ENCODE measurements around the gene TNFRSF18. TPM values are rescaled to one million over a fixed set of nuclear protein-coding genes. Genes with fewer than 3 reads are reported as not detected.

The TNFRSF18 gene
- total RNA-seq, 4 donors from 2014 or later, result 24.4 to 62.1 (median 33.5) TPM

GRCh38 chr1:1243266-1243660 is 36.9 kb upstream of the TNFRSF18 start:
- no peaks in the 10 kb centered on the region for H3K36me3 ChIP-seq
- H3K27me3 ChIP-seq, result peaks cover 38% of the 10 kb centered on the region
- TF ChIP-seq POLR2AphosphoS5 (IDR thresholded peaks at IDR 0.05), result no peak
- TF ChIP-seq POLR2A (IDR thresholded peaks at IDR 0.05), result no peak
- TF ChIP-seq EP300 (IDR thresholded peaks at IDR 0.05), result no peak
- no peak for TF ChIP-seq CTCF (IDR thresholded peaks at IDR 0.05)
- no peak for DNase-seq (ENCODE audit: low spot score in 2 of 2)
- H3K4me3 ChIP-seq, result no peak overlapping the region
- WGBS, result no CpG with 5 or more reads among the region's 23 CpGs
- H3K4me1 ChIP-seq, result peaks cover 43% of the 10 kb centered on the region
- no peak overlapping the region for H3K27ac ChIP-seq
- no peaks in the 10 kb centered on the region for H3K9me3 ChIP-seq

DNA sequence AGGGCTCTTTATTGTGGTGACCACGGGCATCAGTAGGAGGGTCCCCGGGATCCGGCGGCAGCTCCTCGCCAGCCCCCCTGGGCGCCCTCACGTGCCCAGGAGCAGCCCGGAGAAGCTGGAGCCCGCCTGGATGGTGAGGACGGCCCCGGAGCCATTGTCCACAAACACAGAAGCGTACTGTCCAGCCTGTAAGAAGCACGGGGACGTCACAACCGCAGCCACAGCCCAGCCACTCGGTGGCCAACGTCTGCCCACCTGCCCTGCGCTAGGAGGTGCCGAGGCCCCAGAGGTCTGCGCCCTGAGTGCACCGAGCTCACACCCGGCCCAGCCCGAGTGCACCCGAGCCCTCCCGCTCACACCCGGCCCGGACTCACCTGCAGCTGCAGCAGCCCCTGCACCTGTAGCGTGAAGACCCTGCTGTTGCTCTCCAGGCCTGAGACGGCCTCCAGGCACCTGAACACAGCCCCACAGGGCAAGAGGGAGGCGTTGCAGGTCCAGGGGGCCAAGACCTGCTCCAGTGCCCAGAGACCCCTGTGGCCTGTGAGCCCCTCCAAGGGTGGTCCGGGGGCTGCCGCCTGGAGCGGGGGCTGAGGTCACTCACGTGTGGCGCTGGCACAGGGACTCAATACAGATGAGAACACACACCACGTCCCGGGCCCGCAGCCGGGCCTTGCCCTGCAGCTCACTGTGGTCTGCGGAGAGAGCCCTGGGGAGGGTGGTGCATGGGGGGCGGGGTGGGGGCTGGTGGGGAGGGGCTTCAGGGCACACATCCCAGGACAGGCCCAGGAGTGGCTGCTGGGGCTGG is 36.3 kb upstream of the TNFRSF18 start:
- Histone ChIP-seq H3K9me3 (no peaks in the 10 kb centered on the region), H3K27me3 (peaks cover 33% of the 10 kb centered on the region), H3K36me3 (no peaks in the 10 kb centered on the region), H3K4me1 (peaks cover 49% of the 10 kb centered on the region), H3K4me3 (no peak overlapping the region), H3K27ac (no peak overlapping the region)
- TF ChIP-seq CTCF (IDR thresholded peaks at IDR 0.05), result no peak
- DNase-seq (ENCODE audit: low spot score in 2 of 2), result no peak
- WGBS, result 91% methylated on average over 9 of the region's 41 CpGs

- H3K27ac ChIP-seq, result no peak overlapping the region
- H3K9me3 ChIP-seq, result no peaks in the 10 kb centered on the region
- H3K27me3 ChIP-seq, result peaks cover 23% of the 10 kb centered on the region
- no peaks in the 10 kb centered on the region for H3K36me3 ChIP-seq
- peaks cover 53% of the 10 kb centered on the region for H3K4me1 ChIP-seq
- no peak for DNase-seq (ENCODE audit: low spot score in 2 of 2)
- WGBS, result 80% methylated on average over 7 of the region's 26 CpGs
- TF ChIP-seq POLR2AphosphoS5 (IDR thresholded peaks at IDR 0.05), result no peak
- no peak for TF ChIP-seq CTCF (IDR thresholded peaks at IDR 0.05)
- TF ChIP-seq POLR2A (IDR thresholded peaks at IDR 0.05), result no peak
- TF ChIP-seq EP300 (IDR thresholded peaks at IDR 0.05), result no peak
- no peak overlapping the region for H3K4me3 ChIP-seq
These were observed 35.3 kb upstream of the TNFRSF18 start for GRCh38 chr1:1241588-1242219.

DNA sequence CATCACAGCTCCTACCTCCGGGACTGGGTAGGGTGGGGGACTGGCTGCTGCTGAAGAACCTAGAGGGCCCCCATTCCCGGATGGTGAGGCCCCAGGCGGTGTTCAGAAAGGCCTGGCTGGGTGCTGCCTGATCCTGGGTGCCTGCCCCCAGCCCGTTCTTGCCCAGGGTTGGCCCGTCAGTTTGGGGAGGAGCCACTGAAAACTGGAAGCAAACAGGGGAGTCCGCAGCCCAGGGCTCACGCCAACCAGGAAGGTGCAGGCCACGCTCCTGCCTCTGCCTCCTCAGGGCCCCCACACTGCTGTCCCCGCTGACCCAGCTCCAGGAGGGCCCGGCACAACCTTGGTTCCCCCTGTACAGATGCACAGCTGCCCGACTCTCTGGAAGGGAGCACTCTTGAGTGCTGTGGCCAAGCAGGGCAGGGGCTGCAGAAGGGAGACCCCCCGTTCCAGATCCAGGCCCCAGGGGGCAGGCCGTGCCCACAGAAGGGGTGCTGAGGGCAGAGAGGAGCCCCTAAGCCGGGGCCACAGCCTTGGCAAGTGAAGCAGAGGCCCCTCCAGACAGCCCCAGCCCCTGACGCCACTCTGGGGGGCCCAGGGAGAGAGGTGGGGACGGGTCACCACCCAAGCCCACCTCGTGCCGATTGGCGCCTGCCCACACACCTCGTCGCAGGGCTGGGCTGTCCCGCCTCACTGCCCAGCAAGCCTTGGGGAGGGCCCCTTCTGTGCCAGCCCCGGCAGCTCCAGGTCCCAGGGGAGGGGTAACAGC is 34.6 kb upstream of the TNFRSF18 start:
- H3K27me3 ChIP-seq, result peaks cover 16% of the 10 kb centered on the region
- peaks cover 48% of the 10 kb centered on the region for H3K4me1 ChIP-seq
- no peak overlapping the region for H3K4me3 ChIP-seq
- H3K36me3 ChIP-seq, result no peaks in the 10 kb centered on the region
- H3K27ac ChIP-seq, result no peak overlapping the region
- TF ChIP-seq POLR2A (IDR thresholded peaks at IDR 0.05) (no peak), CTCF (IDR thresholded peaks at IDR 0.05) (no peak), EP300 (IDR thresholded peaks at IDR 0.05) (no peak), POLR2AphosphoS5 (IDR thresholded peaks at IDR 0.05) (no peak)
- WGBS, result 22% methylated on average over 9 of the region's 23 CpGs
- no peaks in the 10 kb centered on the region for H3K9me3 ChIP-seq
- no peak for DNase-seq (ENCODE audit: low spot score in 2 of 2)

- no peaks in the 10 kb centered on the region for H3K36me3 ChIP-seq
- no peak overlapping the region for H3K4me3 ChIP-seq
- H3K4me1 ChIP-seq, result peaks cover 42% of the 10 kb centered on the region
- no peak for DNase-seq (ENCODE audit: low spot score in 2 of 2)
- WGBS, result no CpG with 5 or more reads among the region's 11 CpGs
- H3K27ac ChIP-seq, result no peak overlapping the region
- no peaks in the 10 kb centered on the region for H3K9me3 ChIP-seq
- TF ChIP-seq POLR2AphosphoS5 (IDR thresholded peaks at IDR 0.05) (no peak), POLR2A (IDR thresholded peaks at IDR 0.05) (no peak), CTCF (IDR thresholded peaks at IDR 0.05) (no peak), EP300 (IDR thresholded peaks at IDR 0.05) (no peak)
- peaks cover 10% of the 10 kb centered on the region for H3K27me3 ChIP-seq
These were observed 33.9 kb upstream of the TNFRSF18 start for GRCh38 chr1:1240348-1240732.
